HepG2 (cell line): ENCODE measurements around the gene RCC2. TPM values are rescaled to one million over a fixed set of nuclear protein-coding genes. Genes with fewer than 3 reads are reported as not detected.

ENCODE experiments used
- ATAC-seq: fragments of 200-7000 bp; cut with Tn5 transposase; 3 replicates; pipeline ENCODE4 v1.9.1; 2020; ENCODE audit warnings: mild to moderate bottlenecking, moderate library complexity
- BruUV-seq: library from RNA; stranded (reverse); fragments of 400-500 nt; replicated peaks from 2 replicates; lab custom pipeline; 2021; lab: Mats Ljungman, UMichigan
- CTCF ChIA-PET: fragments of 300-600 bp; formaldehyde crosslinking; extraction: SDS; loops from one replicate; lab custom pipeline; 2021; ENCODE audit warnings: low total read pairs, inconsistent platforms, low intra/inter-chr PET ratio; lab: Yijun Ruan, JAX
- POLR2A ChIA-PET: fragments of 350-600 bp; sonication (Branson Sonifier 250); formaldehyde crosslinking; loops from one replicate; lab custom pipeline; 2020; ENCODE audit warnings: antibody characterized with exemption, inconsistent platforms; lab: Yijun Ruan, JAX
- DNase-seq: peaks from one replicate; pipeline ENCODE4 v3.0.0-alpha.2; 2015; ENCODE audit warnings: low spot score
- FAIRE-seq: peaks from 3 replicates; lab custom pipeline; 2011; peaks lifted over from hg19 to GRCh38; lab: Jason Lieb, UNC
- H2AFZ ChIP-seq: one replicate; pipeline ENCODE4 v1.6.1; 2011; ENCODE audit warnings: low read length, inconsistent platforms
- H3K27ac ChIP-seq: fragments of 300-600 bp; 3 replicates; pipeline ENCODE4 v1.8.0; 2011; ENCODE audit warnings: mixed run types, mild to moderate bottlenecking, mixed read lengths, low read length, inconsistent platforms; ENCODE audit not compliant: insufficient read depth; ENCODE audit errors: extremely low read length
- H3K27me3 ChIP-seq, 2 experiments: fragments of 200-600 bp in 1 of 2; 2 replicates in 1 of 2; 3 replicates in 1 of 2; pipeline versions ENCODE4 v1.6.0 to v1.8.0; 2011; ENCODE audit warnings: low read length in 2 of 2, mild to moderate bottlenecking in 2 of 2, moderate library complexity in 2 of 2, inconsistent platforms in 1 of 2; ENCODE audit not compliant: insufficient read depth in 2 of 2, control insufficient read depth in 1 of 2
- H3K36me3 ChIP-seq, 2 experiments: fragments of 200-600 bp in 1 of 2; replicated peaks in 1 of 2; 2 replicates in 1 of 2; 3 replicates in 1 of 2; pipeline versions ENCODE4 v1.5.1 to v1.8.0; 2011; ENCODE audit warnings: low read length in 2 of 2, inconsistent platforms in 1 of 2; ENCODE audit not compliant: insufficient read depth in 2 of 2, control insufficient read depth in 1 of 2
- H3K4me1 ChIP-seq: 2 replicates; pipeline ENCODE4 v1.5.1; 2012; ENCODE audit warnings: low read length, inconsistent platforms; ENCODE audit not compliant: insufficient read depth
- H3K4me2 ChIP-seq: 2 replicates; pipeline ENCODE4 v1.6.0; 2011; ENCODE audit warnings: low read depth, low read length, inconsistent platforms
- H3K4me3 ChIP-seq, 3 experiments: fragments of 200-600 bp in 1 of 3; sonication (generic), shearing (Covaris generic) in 1 of 3; replicated peaks in 1 of 3; 2 replicates each; pipeline ENCODE4 v1.5.1; 2011 to 2016; ENCODE audit warnings: low read length in 3 of 3, inconsistent platforms in 2 of 3, low read depth in 2 of 3, mild to moderate bottlenecking in 2 of 3, control low read depth in 1 of 3, mixed read lengths in 1 of 3; ENCODE audit not compliant: insufficient read depth in 1 of 3
- H3K79me2 ChIP-seq: one replicate; pipeline ENCODE4 v1.6.1; 2011; ENCODE audit warnings: low read length, inconsistent platforms; ENCODE audit not compliant: insufficient read depth
- H3K9ac ChIP-seq: 2 replicates; pipeline ENCODE4 v1.6.0; 2011; ENCODE audit warnings: mild to moderate bottlenecking, low read depth, low read length, inconsistent platforms; ENCODE audit not compliant: insufficient read depth
- H3K9me3 ChIP-seq: 2 replicates; pipeline ENCODE4 v1.5.1; 2012; ENCODE audit warnings: mild to moderate bottlenecking, low read length
- H4K20me1 ChIP-seq: 2 replicates; pipeline ENCODE4 v1.6.0; 2011; ENCODE audit warnings: inconsistent platforms, mild to moderate bottlenecking, low read length, moderate library complexity; ENCODE audit not compliant: insufficient read depth
- EED ChIP-seq: sonication (generic); formaldehyde crosslinking; IDR thresholded peaks from 2 replicates; pipeline ENCODE4 v1.5.0; 2020; ENCODE audit warnings: mild to moderate bottlenecking, missing genetic modification reagents
- FOXA3 ChIP-seq: IDR thresholded peaks from 2 replicates; pipeline ENCODE4 v1.6.1; 2016; ENCODE audit warnings: missing genetic modification reagents, missing compliant biosample characterization
- IRX3 ChIP-seq: sonication (generic); formaldehyde crosslinking; IDR thresholded peaks from 2 replicates; pipeline ENCODE4 v1.8.1; 2023; ENCODE audit warnings: mild to moderate bottlenecking, low read depth, missing genetic modification reagents, borderline replicate concordance
- JUN ChIP-seq: sonication (generic); formaldehyde crosslinking; IDR thresholded peaks from 2 replicates; pipeline ENCODE4 v1.4.0; 2020; ENCODE audit warnings: mild to moderate bottlenecking, missing genetic modification reagents
- NFATC3 ChIP-seq: sonication (generic); formaldehyde crosslinking; IDR thresholded peaks from 2 replicates; pipeline ENCODE4 v1.5.1; 2020; ENCODE audit warnings: mild to moderate bottlenecking, missing genetic modification reagents
- PHF21A ChIP-seq: sonication (generic); formaldehyde crosslinking; IDR thresholded peaks from 2 replicates; pipeline ENCODE4 v1.5.0; 2020; ENCODE audit warnings: mild to moderate bottlenecking, missing genetic modification reagents
- SNRNP70 ChIP-seq: fragments of 200-400 bp; formaldehyde crosslinking; IDR thresholded peaks from 2 replicates; pipeline ENCODE4 v1.6.1; 2017; ENCODE audit warnings: mild to moderate bottlenecking, low read depth, low read length, moderate library complexity
- SRSF4 ChIP-seq: fragments of 200-400 bp; formaldehyde crosslinking; IDR thresholded peaks from one replicate; pipeline ENCODE4 v1.6.1; 2018; ENCODE audit warnings: mild to moderate bottlenecking, low read depth, low read length, moderate library complexity; ENCODE audit not compliant: poor library complexity, severe bottlenecking
- ZKSCAN8 ChIP-seq: IDR thresholded peaks from 2 replicates; pipeline ENCODE4 v1.6.1; 2016; ENCODE audit warnings: borderline replicate concordance, missing genetic modification reagents, missing compliant biosample characterization
- WGBS: methylation state at CpG from one replicate; pipeline ENCODE4 v1.1.6; 2017; ENCODE audit warnings: low lambda C conversion rate; 5-methylcytosine and 5-hydroxymethylcytosine counted together
- in situ Hi-C: cut with HindIII; loops from 2 replicates; pipeline ENCODE4 v1.10.0; 2017; ENCODE audit warnings: low pct_unique_long_range_greater_than_20kb; ENCODE audit not compliant: extremely low pct_ligation_motif_present
- intact Hi-C: fragments of 100-400 bp; cut with micrococcal nuclease; formaldehyde crosslinking; loops from one replicate; pipeline ENCODE4 v1.10.0; 2022; ENCODE audit not compliant: unreplicated experiment
- polyA plus RNA-seq, 8 experiments: library from polyadenylated mRNA; depleted of rRNA in 3 of 8; stranded (reverse) in 7 of 8; unstranded in 1 of 8; fragments of >200 nt; fragmentation: Illumina TruSeq in 4 of 8; extraction: Trizol in 4 of 8; gene quantifications; 2 replicates each; pipeline versions ENCODE4 v1.2.1 to v1.2.3, GENCODE V29; 2011 to 2016; ENCODE audit warnings: low read depth in 4 of 8, missing spikeins in 1 of 8, mixed read lengths in 1 of 8; ENCODE audit not compliant: insufficient read depth in 1 of 8
- total RNA-seq, 5 experiments: library from RNA; depleted of rRNA; stranded (reverse); fragments of >200 nt; fragmentation: Illumina TruSeq; extraction: Trizol; gene quantifications; 2 replicates each; pipeline ENCODE4 v1.2.3, GENCODE V29; 2016; ENCODE audit warnings: low read depth in 1 of 5
- TF ChIP-seq, protein P1 (sequence below): sonication (generic); formaldehyde crosslinking; IDR thresholded peaks from 2 replicates; pipeline ENCODE4 v1.4.0; 2020; ENCODE audit warnings: missing genetic modification reagents

Gene RCC2
- total and polyA plus RNA-seq, 2 of the 13 experiments (the other 11 are each of a cell fraction or from before 2014, with no cell fraction given) = 20.5 to 55.8 TPM

- no peaks in the 10 kb centered on the region for H3K36me3 ChIP-seq
- no peaks in the 10 kb centered on the region for H3K79me2 ChIP-seq
- in situ Hi-C loops = no loop called here
- 27% methylated on average over 3 of the region's 18 CpGs for WGBS
- no peaks in the 10 kb centered on the region for H3K4me1 ChIP-seq
- no peak overlapping the region for H3K4me3 ChIP-seq
- no TSS peak for BruUV-seq
- POLR2A ChIA-PET = no interaction called here
- ATAC-seq (no peak), DNase-seq (no peak), FAIRE-seq (no peak)
- intact Hi-C loops = no loop called here
- no peak overlapping the region for H3K4me2 ChIP-seq
- H3K27me3 ChIP-seq = peaks cover 14 to 29% of the 10 kb centered on the region in 2 experiments; a peak in 4 of 5 replicates
- H4K20me1 ChIP-seq = peaks cover 3% of the 10 kb centered on the region; the same call in 1 of the 2 replicates
- CTCF ChIA-PET = no interaction called here
- H3K27ac ChIP-seq = no peak overlapping the region
- H3K9me3 ChIP-seq = no peaks in the 10 kb centered on the region
- TF ChIP-seq PHF21A (CRISPR knock-in tag) (no peak), JUN (CRISPR knock-in tag) (no peak), SNRNP70 (no peak), IRX3 (no peak), EED (CRISPR knock-in tag) (no peak), NFATC3 (no peak), SRSF4 (no peak), ZKSCAN8 (no peak), FOXA3 (CRISPR knock-in tag) (no peak)
- TF ChIP-seq, protein P1, sequence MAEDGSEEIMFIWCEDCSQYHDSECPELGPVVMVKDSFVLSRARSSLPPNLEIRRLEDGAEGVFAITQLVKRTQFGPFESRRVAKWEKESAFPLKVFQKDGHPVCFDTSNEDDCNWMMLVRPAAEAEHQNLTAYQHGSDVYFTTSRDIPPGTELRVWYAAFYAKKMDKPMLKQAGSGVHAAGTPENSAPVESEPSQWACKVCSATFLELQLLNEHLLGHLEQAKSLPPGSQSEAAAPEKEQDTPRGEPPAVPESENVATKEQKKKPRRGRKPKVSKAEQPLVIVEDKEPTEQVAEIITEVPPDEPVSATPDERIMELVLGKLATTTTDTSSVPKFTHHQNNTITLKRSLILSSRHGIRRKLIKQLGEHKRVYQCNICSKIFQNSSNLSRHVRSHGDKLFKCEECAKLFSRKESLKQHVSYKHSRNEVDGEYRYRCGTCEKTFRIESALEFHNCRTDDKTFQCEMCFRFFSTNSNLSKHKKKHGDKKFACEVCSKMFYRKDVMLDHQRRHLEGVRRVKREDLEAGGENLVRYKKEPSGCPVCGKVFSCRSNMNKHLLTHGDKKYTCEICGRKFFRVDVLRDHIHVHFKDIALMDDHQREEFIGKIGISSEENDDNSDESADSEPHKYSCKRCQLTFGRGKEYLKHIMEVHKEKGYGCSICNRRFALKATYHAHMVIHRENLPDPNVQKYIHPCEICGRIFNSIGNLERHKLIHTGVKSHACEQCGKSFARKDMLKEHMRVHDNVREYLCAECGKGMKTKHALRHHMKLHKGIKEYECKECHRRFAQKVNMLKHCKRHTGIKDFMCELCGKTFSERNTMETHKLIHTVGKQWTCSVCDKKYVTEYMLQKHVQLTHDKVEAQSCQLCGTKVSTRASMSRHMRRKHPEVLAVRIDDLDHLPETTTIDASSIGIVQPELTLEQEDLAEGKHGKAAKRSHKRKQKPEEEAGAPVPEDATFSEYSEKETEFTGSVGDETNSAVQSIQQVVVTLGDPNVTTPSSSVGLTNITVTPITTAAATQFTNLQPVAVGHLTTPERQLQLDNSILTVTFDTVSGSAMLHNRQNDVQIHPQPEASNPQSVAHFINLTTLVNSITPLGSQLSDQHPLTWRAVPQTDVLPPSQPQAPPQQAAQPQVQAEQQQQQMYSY (CRISPR knock-in tag) = no peak
- no peak overlapping the region for H3K9ac ChIP-seq
- no peak overlapping the region for H2AFZ ChIP-seq
These were observed 66.5 kb downstream of the RCC2 start for GRCh38 chr1:17372955-17373354.
